Activated CD4-positive, alpha-beta memory T cell treated with anti-CD3 and anti-CD28 coated beads, Interleukin-2, amount 10 ng/mL, durations not matched to agents 7 days and 5 days (primary cell): Measurements from ENCODE around the gene FAM13A. TPM values are rescaled to one million over a fixed set of nuclear protein-coding genes. Genes with fewer than 3 reads are reported as not detected.

Experiments
- CTCF ChIA-PET: fragments of 350-600 bp; sonication (Branson Sonifier 250); formaldehyde crosslinking; loops from one replicate; lab custom pipeline; 2021; ENCODE audit warnings: antibody characterized with exemption, inconsistent platforms; lab: Charles Lee
- POLR2A ChIA-PET: fragments of 350-600 bp; sonication (Branson Sonifier 250); formaldehyde crosslinking; loops from one replicate; lab custom pipeline; 2021; ENCODE audit warnings: antibody characterized with exemption; lab: Charles Lee
- DNase-seq: peaks from one replicate; pipeline ENCODE4 v3.0.0-alpha.2; 2020
- H3K27ac Mint-ChIP-seq: one replicate; pipeline ENCODE4 v1.8.0; 2021; ENCODE audit warnings: mild to moderate bottlenecking, mixed read lengths
- H3K27me3 Mint-ChIP-seq: one replicate; pipeline ENCODE4 v1.8.0; 2021; ENCODE audit warnings: mixed read lengths
- H3K36me3 Mint-ChIP-seq: one replicate; pipeline ENCODE4 v1.8.0; 2021; ENCODE audit warnings: low read depth, mixed read lengths
- H3K4me1 Mint-ChIP-seq: one replicate; pipeline ENCODE4 v1.8.0; 2021; ENCODE audit warnings: mixed read lengths
- H3K4me3 Mint-ChIP-seq: one replicate; pipeline ENCODE4 v1.8.0; 2021; ENCODE audit warnings: mild to moderate bottlenecking, mixed read lengths
- H3K9me3 Mint-ChIP-seq: one replicate; pipeline ENCODE4 v1.8.0; 2021; ENCODE audit warnings: mixed read lengths
- total RNA-seq, 2 experiments: library from RNA; stranded (reverse); gene quantifications; one replicate each; pipeline ENCODE4 v1.2.3, GENCODE V29; 2021

Gene FAM13A
- total RNA-seq, 2 experiments from 2014 or later: 9.5 to 10.1 TPM

DNA sequence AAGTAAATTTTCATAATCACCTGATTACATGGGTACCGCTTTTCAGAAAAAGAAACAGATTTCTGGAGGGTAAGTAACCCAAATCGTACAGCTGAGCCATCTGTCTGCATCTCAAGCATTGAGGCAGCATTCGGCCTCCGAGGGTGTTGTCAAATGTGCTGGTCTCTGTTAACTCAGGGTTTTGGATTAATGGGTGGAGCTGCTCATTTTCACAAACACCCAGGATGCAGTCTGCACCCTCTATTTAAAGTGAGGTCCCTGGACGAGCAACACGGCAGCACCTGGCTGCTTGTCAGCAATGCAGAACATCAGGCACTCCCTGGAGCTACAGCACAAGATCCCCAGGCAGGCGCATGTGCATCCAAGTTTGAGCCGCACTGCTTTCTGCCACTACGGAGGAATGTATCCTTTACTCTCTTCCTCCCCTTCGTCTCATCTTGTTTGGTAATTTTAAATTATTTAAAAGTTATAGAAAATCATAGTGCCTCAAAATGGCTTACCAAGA is 334.7 kb downstream of the FAM13A start:
- peaks cover 8% of the 10 kb centered on the region for H3K9me3 Mint-ChIP-seq
- CTCF ChIA-PET: no interaction called here
- H3K4me3 Mint-ChIP-seq: no peak overlapping the region
- no peaks in the 10 kb centered on the region for H3K27me3 Mint-ChIP-seq
- peaks cover 13% of the 10 kb centered on the region for H3K36me3 Mint-ChIP-seq
- no peak overlapping the region for H3K27ac Mint-ChIP-seq
- DNase-seq: no peak
- POLR2A ChIA-PET: no interaction called here
- H3K4me1 Mint-ChIP-seq: no peaks in the 10 kb centered on the region

DNA sequence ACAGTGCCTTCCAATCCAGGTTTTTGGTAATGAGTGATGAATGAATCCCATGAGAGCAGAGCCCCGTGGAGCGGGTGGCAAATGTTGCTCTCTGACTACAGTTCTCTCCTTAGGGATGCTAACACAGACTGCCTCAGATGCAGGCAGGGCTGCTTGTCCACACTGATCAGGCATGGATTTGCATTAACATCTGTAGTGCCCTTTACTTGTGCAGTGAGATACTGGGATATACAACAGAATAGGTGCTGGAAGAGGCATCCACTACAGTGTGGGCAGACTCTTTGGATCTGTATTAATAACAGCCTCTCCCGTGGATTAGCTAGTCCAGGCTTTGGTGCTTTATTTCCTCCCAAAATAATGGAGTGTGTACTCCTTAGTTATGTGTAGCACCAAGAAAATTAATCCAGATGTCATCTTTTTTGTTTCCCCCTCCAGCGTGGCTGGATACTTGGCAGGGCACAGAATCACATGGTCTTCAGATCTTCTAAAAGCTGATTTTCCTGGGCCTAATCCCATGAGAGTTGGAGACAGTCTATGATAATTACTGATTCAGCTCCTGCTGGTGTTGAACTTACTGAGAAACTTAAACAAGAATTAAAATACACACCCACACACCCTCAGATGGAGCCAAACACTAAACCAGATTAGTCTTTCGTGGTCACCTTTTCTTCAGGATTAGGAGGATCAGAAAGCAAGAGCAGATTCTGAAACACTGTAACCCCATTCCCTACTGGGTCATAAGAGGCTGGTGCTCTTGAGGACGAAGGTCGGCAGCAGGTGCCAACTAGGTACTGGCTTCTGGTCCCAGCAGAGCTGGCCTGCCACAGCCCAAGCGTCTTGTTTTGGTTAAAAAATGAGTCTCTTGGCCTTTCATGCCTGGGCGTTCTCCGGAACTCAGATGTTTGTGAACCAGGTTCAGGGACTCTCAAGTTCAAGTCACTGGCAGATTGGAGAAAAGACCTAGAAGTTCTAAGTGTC is 336.2 kb downstream of the FAM13A start:
- Mint-ChIP-seq H3K36me3 (peaks cover 26% of the 10 kb centered on the region), H3K27me3 (no peaks in the 10 kb centered on the region), H3K27ac (no peak overlapping the region), H3K9me3 (peaks cover 16% of the 10 kb centered on the region), H3K4me1 (no peaks in the 10 kb centered on the region), H3K4me3 (no peak overlapping the region)
- CTCF ChIA-PET: interaction anchor here (0.6 kb wide), 1 partner anchor 909 kb away, joined by 3 read pairs; no protein-coding TSS in a partner anchor
- POLR2A ChIA-PET: no interaction called here
- DNase-seq: no peak

DNA sequence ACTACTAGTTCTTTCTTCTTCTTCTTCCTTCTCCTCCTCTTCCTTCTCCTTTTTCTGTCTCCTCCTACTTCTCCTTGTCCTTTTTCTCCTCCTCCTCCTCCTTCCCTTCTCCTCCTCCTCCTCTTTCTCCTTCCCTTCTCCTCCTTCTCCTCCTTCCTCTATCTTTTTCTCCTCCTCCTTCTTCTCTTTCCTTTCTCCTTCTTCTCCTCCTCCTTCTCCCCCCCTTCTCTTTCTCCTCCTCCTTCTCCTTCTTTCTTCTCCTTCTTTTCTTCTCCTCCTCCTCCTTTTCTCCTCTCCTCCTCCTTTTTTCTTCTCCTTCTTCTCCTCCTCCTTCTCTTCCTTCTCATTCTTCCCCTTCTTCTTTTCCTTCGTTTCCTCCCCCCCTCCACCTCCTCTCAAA is 337.6 kb downstream of the FAM13A start:
- Mint-ChIP-seq H3K4me1 (no peaks in the 10 kb centered on the region), H3K4me3 (no peak overlapping the region), H3K36me3 (peaks cover 37% of the 10 kb centered on the region), H3K27me3 (no peaks in the 10 kb centered on the region), H3K27ac (no peak overlapping the region), H3K9me3 (peaks cover 19% of the 10 kb centered on the region)
- CTCF ChIA-PET: no interaction called here
- no peak for DNase-seq
- POLR2A ChIA-PET: no interaction called here

DNA sequence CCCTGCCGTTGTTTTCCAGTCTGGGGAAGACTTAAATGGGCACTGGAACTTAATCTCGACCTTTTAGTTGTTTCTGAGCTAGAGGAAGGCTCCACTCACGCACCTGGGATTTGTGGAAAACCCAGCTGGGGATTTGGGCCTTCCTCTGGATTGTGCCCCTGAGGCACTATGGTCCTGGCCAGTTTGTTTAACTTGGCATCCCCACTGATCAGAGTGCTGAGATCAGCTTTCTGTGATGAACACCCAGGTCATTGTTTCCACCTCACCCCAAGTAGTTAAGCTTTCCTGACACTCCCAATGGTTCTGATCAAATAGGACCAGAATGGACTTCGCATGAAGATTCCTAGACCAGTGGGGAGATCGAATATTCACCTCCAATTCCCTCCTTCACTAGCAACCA is 338.9 kb downstream of the FAM13A start:
- peaks cover 44% of the 10 kb centered on the region for H3K36me3 Mint-ChIP-seq
- no peak overlapping the region for H3K4me3 Mint-ChIP-seq
- CTCF ChIA-PET: no interaction called here
- peaks cover 19% of the 10 kb centered on the region for H3K9me3 Mint-ChIP-seq
- no peaks in the 10 kb centered on the region for H3K27me3 Mint-ChIP-seq
- no peak overlapping the region for H3K27ac Mint-ChIP-seq
- H3K4me1 Mint-ChIP-seq: no peaks in the 10 kb centered on the region
- POLR2A ChIA-PET: no interaction called here
- no peak for DNase-seq

DNA sequence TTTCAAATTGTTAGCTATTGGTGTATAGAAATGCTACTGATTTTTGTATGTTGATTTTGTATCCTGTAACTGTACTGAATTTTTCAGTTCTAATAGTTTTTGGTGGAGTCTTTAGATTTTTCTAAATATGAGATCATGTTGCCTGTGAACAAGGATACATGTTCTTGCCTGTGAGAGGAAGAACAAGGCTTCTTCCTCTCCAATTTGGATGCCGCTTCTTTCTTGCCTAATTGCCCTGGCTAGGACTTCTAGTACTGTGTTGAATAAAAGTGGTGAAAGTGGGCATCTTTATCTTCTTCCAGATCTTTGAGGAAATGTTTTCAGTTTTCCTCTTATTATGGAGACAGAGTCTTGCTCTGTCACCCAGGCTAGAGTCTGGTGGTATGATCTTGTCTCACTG is 343.2 kb downstream of the FAM13A start:
- peaks cover 22% of the 10 kb centered on the region for H3K9me3 Mint-ChIP-seq
- CTCF ChIA-PET: interaction anchor here (1.0 to 1.3 kb wide), 2 partner anchors 40 to 54 kb away, joined by 3 read pairs; no protein-coding TSS in a partner anchor
- DNase-seq: no peak
- POLR2A ChIA-PET: no interaction called here
- H3K27me3 Mint-ChIP-seq: no peaks in the 10 kb centered on the region
- peaks cover 59% of the 10 kb centered on the region for H3K36me3 Mint-ChIP-seq
- no peak overlapping the region for H3K4me3 Mint-ChIP-seq
- H3K27ac Mint-ChIP-seq: no peak overlapping the region
- peaks cover 2% of the 10 kb centered on the region for H3K4me1 Mint-ChIP-seq

DNA sequence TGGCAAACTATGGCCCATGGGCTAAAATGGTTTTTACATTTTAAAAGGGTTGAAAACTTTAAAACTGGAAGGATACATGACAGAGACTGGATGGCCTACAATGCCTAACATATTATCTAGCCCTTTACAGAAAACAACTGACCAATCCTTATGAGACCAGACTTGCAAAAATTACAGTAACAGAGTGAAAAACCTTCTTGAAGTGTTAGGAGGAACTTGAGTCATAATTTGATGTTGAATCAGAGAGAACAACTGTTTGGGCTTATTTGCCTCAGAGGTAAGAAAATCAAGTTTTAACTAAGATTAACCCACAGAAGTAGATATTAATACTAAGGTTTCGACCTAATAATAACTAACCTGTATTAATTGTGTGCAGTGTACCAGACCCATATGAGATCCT is 347.0 kb downstream of the FAM13A start:
- H3K9me3 Mint-ChIP-seq: peaks cover 4% of the 10 kb centered on the region
- H3K36me3 Mint-ChIP-seq: peaks cover 40% of the 10 kb centered on the region
- peaks cover 2% of the 10 kb centered on the region for H3K4me1 Mint-ChIP-seq
- no peak overlapping the region for H3K4me3 Mint-ChIP-seq
- POLR2A ChIA-PET: no interaction called here
- CTCF ChIA-PET: no interaction called here
- DNase-seq: no peak
- no peak overlapping the region for H3K27ac Mint-ChIP-seq
- no peaks in the 10 kb centered on the region for H3K27me3 Mint-ChIP-seq

DNA sequence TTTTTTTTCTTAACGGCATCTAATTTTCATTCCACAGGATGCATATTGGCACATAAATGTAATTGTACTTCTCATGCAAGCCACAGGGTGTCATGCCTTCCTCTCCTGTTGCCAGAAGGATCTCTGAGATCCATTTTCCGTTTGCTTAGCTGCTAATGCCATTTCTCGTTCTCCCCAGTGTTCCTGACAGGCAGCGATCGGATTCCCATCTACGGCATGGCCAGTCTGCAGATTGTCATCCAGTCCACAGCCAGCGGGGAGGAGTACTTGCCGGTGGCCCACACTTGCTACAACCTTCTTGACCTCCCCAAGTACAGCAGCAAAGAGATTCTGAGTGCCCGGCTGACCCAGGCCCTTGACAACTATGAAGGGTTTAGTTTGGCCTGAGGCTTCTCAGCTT is 350.4 kb downstream of the FAM13A start:
- Mint-ChIP-seq H3K4me3 (no peak overlapping the region), H3K27me3 (no peaks in the 10 kb centered on the region), H3K36me3 (peaks cover 24% of the 10 kb centered on the region), H3K27ac (no peak overlapping the region), H3K9me3 (no peaks in the 10 kb centered on the region), H3K4me1 (peaks cover 2% of the 10 kb centered on the region)
- CTCF ChIA-PET: interaction anchor here (1.3 kb wide), 1 partner anchor 316 kb away, joined by 3 read pairs; no protein-coding TSS in a partner anchor
- DNase-seq: no peak
- POLR2A ChIA-PET: no interaction called here

DNA sequence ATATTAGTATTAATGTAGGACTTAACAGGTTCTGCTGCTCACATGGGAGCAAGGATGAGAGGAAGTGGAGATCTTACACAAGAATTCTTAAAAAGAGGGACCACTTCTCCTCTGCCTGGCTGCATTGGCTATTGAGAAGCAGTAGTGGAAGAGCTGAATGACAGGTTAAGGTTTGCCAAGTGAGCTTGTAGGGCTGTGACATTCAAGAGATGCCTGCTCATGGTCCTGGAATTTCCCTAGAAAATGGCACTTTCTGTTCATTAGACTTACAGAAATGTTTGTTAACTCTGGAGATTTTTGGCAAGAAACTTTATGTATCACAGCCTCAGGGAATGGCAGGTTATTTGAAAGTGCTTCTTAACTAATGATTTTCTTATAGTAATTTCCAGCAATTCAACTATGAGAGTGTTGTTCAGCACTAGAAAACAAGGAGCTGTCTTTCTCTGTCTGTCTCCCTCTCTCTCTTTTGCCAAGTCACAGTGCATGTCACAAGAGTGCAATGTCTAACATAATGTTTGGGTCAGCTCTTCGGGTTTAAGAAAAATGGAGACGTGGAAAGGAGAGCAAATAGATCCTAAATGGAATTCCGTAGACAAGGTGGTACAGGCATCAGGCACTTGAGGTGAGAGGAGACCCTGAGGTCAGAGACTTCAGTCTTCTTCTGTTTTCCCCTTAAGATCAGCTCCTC is 351.0 kb downstream of the FAM13A start:
- DNase-seq: no peak
- ChIA-PET POLR2A (no interaction called here), CTCF (interaction anchor here (1.3 kb wide), 1 partner anchor 317 kb away, joined by 3 read pairs; no protein-coding TSS in a partner anchor)
- Mint-ChIP-seq H3K27me3 (no peaks in the 10 kb centered on the region), H3K27ac (no peak overlapping the region), H3K9me3 (no peaks in the 10 kb centered on the region), H3K36me3 (peaks cover 24% of the 10 kb centered on the region), H3K4me3 (no peak overlapping the region), H3K4me1 (peaks cover 2% of the 10 kb centered on the region)

DNA sequence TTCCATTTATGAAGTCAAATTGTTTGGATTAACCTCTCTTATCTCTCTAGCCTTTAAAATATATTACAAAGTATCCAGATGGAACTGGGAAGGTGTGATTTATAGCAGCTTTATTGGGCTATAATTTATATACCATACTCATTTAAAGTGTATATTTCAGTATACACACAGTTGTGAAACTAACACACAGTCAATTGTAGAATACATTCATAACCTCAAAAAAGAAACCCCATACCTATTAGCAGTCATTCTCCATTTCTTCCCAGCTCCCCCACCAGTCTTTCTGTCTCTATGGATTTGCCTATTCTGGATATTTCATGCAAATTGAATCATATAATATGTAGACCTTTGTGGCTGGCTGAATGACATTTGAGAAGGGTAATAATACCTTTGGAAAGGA is 351.8 kb downstream of the FAM13A start:
- no peaks in the 10 kb centered on the region for H3K27me3 Mint-ChIP-seq

DNA sequence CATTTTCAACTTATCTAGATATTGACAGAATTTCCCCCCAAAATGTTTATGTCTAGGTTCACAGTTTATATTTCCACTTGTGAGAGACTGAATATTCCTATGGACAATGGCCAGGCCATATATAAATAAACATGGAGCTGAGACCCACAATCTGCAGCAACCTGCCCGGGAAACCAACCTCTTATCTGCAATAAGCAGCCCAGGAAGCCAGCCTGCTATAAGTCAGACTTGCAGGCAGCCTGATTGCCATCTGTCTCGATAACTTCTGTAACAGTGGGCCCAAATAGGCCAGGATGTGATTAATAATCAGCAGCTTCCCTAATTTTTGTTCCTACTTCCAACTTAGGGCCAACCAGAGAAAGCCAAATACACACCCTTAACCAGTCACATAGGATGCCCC is 354.2 kb downstream of the FAM13A start:
- no peak for DNase-seq
- H3K4me3 Mint-ChIP-seq: no peak overlapping the region
- no peaks in the 10 kb centered on the region for H3K27me3 Mint-ChIP-seq
- peaks cover 23% of the 10 kb centered on the region for H3K36me3 Mint-ChIP-seq
- H3K9me3 Mint-ChIP-seq: no peaks in the 10 kb centered on the region
- CTCF ChIA-PET: interaction anchor here (0.6 kb wide), 1 partner anchor 1913 kb away, joined by 3 read pairs; no protein-coding TSS in a partner anchor
- H3K4me1 Mint-ChIP-seq: peaks cover 6% of the 10 kb centered on the region
- no peak overlapping the region for H3K27ac Mint-ChIP-seq
- POLR2A ChIA-PET: no interaction called here

More for the DNA sequence above, 351.8 kb downstream of the FAM13A start:
- ChIA-PET CTCF (no interaction called here), POLR2A (no interaction called here)
- no peaks in the 10 kb centered on the region for H3K9me3 Mint-ChIP-seq
- no peak for DNase-seq
- H3K4me3 Mint-ChIP-seq: no peak overlapping the region
- H3K36me3 Mint-ChIP-seq: peaks cover 24% of the 10 kb centered on the region
- H3K27ac Mint-ChIP-seq: no peak overlapping the region
- peaks cover 2% of the 10 kb centered on the region for H3K4me1 Mint-ChIP-seq

DNA sequence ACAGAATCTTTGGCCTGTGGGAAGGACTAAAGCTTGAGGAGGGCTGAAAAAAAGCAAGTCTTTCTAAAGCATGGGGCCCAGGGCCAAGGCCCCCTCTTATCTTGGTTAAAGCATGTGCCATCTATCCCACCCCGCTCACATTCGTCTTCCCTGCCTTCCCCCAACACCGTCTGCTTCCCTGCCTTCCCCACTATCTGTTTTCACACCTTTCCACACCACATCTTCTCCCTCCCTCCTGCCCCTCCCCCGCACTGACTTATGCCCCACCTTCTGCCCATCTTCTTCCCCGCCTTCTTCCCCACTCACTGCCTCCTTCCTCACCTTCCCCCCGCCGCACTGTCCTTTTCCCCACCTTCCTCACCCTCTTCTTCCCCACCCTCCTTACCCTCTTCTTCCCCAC is 358.5 kb downstream of the FAM13A start:
- ChIA-PET POLR2A (interaction anchor here (1.0 kb wide), 1 partner anchor 105 kb away, joined by 3 read pairs; no protein-coding TSS in a partner anchor), CTCF (no interaction called here)
- Mint-ChIP-seq H3K9me3 (no peaks in the 10 kb centered on the region), H3K4me1 (peaks cover 13% of the 10 kb centered on the region), H3K36me3 (peaks cover 6% of the 10 kb centered on the region), H3K27ac (no peak overlapping the region), H3K27me3 (no peaks in the 10 kb centered on the region), H3K4me3 (no peak overlapping the region)
- no peak for DNase-seq

DNA sequence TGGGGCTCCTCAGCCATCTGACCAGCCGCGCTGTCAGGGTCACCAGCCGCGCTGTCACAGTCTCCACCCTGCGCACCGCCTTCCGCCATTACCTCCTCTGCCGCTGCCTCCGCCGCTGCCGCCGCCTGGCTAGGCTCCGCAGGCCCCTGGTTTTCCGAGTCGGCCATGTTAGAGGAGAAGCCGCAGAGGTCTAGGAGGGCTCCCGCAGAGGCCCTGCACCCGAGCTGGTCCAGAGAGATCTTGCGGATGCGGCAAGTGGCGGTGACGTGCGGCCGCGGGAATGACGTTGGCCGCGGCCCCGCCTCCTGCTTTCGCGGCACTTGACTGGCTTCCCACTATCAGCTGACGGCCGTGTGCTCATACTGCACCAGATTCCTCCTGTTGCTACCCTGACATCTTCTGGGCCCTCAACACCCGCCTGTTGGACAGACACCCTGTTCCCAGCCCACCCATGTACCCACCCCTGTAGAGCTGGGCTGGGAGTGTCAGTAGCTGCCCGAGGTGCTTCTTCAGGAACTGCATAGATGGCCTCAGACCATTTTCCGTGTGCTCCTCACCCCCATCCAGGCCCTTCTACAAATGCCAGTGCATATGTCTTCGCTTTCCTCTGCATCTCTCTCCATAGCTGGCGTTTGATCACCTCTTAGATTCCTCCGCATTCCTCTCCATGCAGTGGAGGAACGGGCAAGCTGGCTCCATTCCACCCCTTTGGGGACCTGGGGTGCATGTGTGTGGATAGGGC is 359.2 kb downstream of the FAM13A start, which contains the start of gene NAP1L5:
Gene NAP1L5, minus strand, starts transcription at position 242 of the 742 bp plus-strand sequence. Its CDS starts 75 bp downstream, at position 167.
- Mint-ChIP-seq H3K27ac (peak within 1 kb of the TSS; percentile 58), H3K4me1 (peaks cover 13% of the 10 kb centered on the region), H3K36me3 (peaks cover 6% of the 10 kb centered on the region), H3K9me3 (no peaks in the 10 kb centered on the region), H3K27me3 (no peaks in the 10 kb centered on the region), H3K4me3 (peak within 1 kb of the TSS; percentile 79)
- CTCF ChIA-PET: interaction anchor here (1.0 kb wide), 1 partner anchor 158 kb away, joined by 4 read pairs; no protein-coding TSS in a partner anchor
- POLR2A ChIA-PET: interaction anchor here (0.8 to 1.0 kb wide), 2 partner anchors 104 to 126 kb away, joined by 3 to 5 read pairs; no protein-coding TSS in a partner anchor
- peak; percentile 77 for DNase-seq
